Nephron (organoid): ENCODE data around the gene TTLL10.

Experiments
- H3K27ac Mint-ChIP-seq, 3 experiments: 2 replicates each; pipeline ENCODE4 v1.8.0; 2020; ENCODE audit warnings: mixed read lengths in 3 of 3, mild to moderate bottlenecking in 2 of 3, moderate library complexity in 1 of 3
- H3K27me3 Mint-ChIP-seq: 2 replicates; pipeline ENCODE4 v1.8.0; 2021; ENCODE audit warnings: low read depth, mild to moderate bottlenecking, moderate library complexity, mixed read lengths
- H3K36me3 Mint-ChIP-seq: 2 replicates; pipeline ENCODE4 v1.8.0; 2020; ENCODE audit warnings: low read depth, mixed read lengths
- H3K4me1 Mint-ChIP-seq: 2 replicates; pipeline ENCODE4 v1.8.0; 2020; ENCODE audit warnings: mixed read lengths
- H3K4me3 Mint-ChIP-seq, 3 experiments: 2 replicates each; pipeline ENCODE4 v1.8.0; 2020; ENCODE audit warnings: mild to moderate bottlenecking in 3 of 3, mixed read lengths in 3 of 3, moderate library complexity in 2 of 3
- H3K9me3 Mint-ChIP-seq: 2 replicates; pipeline ENCODE4 v1.8.0; 2020; ENCODE audit warnings: mixed read lengths
- CTCF ChIP-seq, 3 experiments: fragments of 200-600 bp; sonication (generic); IDR thresholded peaks; one replicate each; pipeline ENCODE4 v1.5.0; 2021; ENCODE audit warnings: antibody characterized with exemption in 3 of 3; ENCODE audit not compliant: unreplicated experiment in 3 of 3

TTLL10 gene

GRCh38 chr1:1132956-1133750, 40.5 kb upstream of the TTLL10 start:
- Mint-ChIP-seq H3K9me3 (no peaks in the 10 kb centered on the region), H3K4me1 (peaks cover 49% of the 10 kb centered on the region), H3K27me3 (peaks cover 17% of the 10 kb centered on the region), H3K36me3 (no peaks in the 10 kb centered on the region), H3K4me3 (peak overlapping the region in 2 of 3 experiments; percentile 32 to 40), H3K27ac (peak overlapping the region; percentile 85 to 100 (median 95))
- TF ChIP-seq CTCF (IDR thresholded peaks at IDR 0.05; ENCODE audit: unreplicated experiment in 3 of 3): no peak

- no peak overlapping the region for H3K4me3 Mint-ChIP-seq
- no peaks in the 10 kb centered on the region for H3K9me3 Mint-ChIP-seq
- no peaks in the 10 kb centered on the region for H3K36me3 Mint-ChIP-seq
- peak overlapping the region in 1 of 3 experiments; percentile 88 for H3K27ac Mint-ChIP-seq
- TF ChIP-seq CTCF (IDR thresholded peaks at IDR 0.05; ENCODE audit: unreplicated experiment in 3 of 3): no peak
- H3K27me3 Mint-ChIP-seq: peaks cover 21% of the 10 kb centered on the region
- peaks cover 40% of the 10 kb centered on the region for H3K4me1 Mint-ChIP-seq
These were observed 39.2 kb upstream of the TTLL10 start for GRCh38 chr1:1134300-1134970.

GRCh38 chr1:1135339-1136136, 38.1 kb upstream of the TTLL10 start:
- Mint-ChIP-seq H3K4me3 (peak overlapping the region in 1 of 3 experiments; percentile 13), H3K27me3 (peaks cover 21% of the 10 kb centered on the region), H3K27ac (peak overlapping the region; percentile 76 to 94 (median 93)), H3K36me3 (no peaks in the 10 kb centered on the region), H3K4me1 (peaks cover 31% of the 10 kb centered on the region), H3K9me3 (no peaks in the 10 kb centered on the region)
- TF ChIP-seq CTCF (IDR thresholded peaks at IDR 0.05; ENCODE audit: unreplicated experiment in 3 of 3): no peak

- Mint-ChIP-seq H3K27ac (peak overlapping the region in 2 of 3 experiments; percentile 56 to 80), H3K27me3 (peaks cover 21% of the 10 kb centered on the region), H3K4me1 (peaks cover 21% of the 10 kb centered on the region), H3K36me3 (no peaks in the 10 kb centered on the region), H3K9me3 (no peaks in the 10 kb centered on the region), H3K4me3 (no peak overlapping the region)
- TF ChIP-seq CTCF (IDR thresholded peaks at IDR 0.05; ENCODE audit: unreplicated experiment in 3 of 3): no peak
These were observed 37.0 kb upstream of the TTLL10 start for GRCh38 chr1:1136547-1137230.

GRCh38 chr1:1137256-1138045, 36.2 kb upstream of the TTLL10 start:
- Mint-ChIP-seq H3K27me3 (peaks cover 21% of the 10 kb centered on the region), H3K4me1 (peaks cover 16% of the 10 kb centered on the region), H3K36me3 (no peaks in the 10 kb centered on the region), H3K4me3 (peak overlapping the region in 2 of 3 experiments; percentile 28 to 47), H3K27ac (peak overlapping the region in 1 of 3 experiments; percentile 72), H3K9me3 (no peaks in the 10 kb centered on the region)
- TF ChIP-seq CTCF (IDR thresholded peaks at IDR 0.05; ENCODE audit: unreplicated experiment in 3 of 3): no peak
